IMR-90 (cell line): ENCODE results near the gene ZFYVE26. TPM values are rescaled to one million over a fixed set of nuclear protein-coding genes. Genes with fewer than 3 reads are reported as not detected.

Experiments
- ATAC-seq: fragments of 200-7000 bp; cut with Tn5 transposase; 2 replicates; pipeline ENCODE4 v1.9.1; 2020; ENCODE audit warnings: low read depth, mild to moderate bottlenecking, moderate library complexity
- BruUV-seq: library from RNA; stranded (reverse); fragments of 400-500 nt; replicated peaks from 2 replicates; lab custom pipeline; 2021; lab: Mats Ljungman, UMichigan
- CTCF ChIA-PET: fragments of 300-600 bp; formaldehyde crosslinking; extraction: SDS; loops from one replicate; lab custom pipeline; 2021; ENCODE audit warnings: antibody characterized with exemption; lab: Yijun Ruan, JAX
- POLR2A ChIA-PET: fragments of 300-600 bp; sonication (Branson Sonifier 250); formaldehyde crosslinking; loops from one replicate; lab custom pipeline; 2022; ENCODE audit warnings: antibody characterized with exemption; ENCODE audit not compliant: unreplicated experiment; lab: Charles Lee
- DNase-seq: peaks from one replicate; pipeline ENCODE4 v3.0.0; 2013
- H2AFZ ChIP-seq: replicated peaks from 2 replicates; pipeline ENCODE3; 2013; ENCODE audit warnings: low read length, mild to moderate bottlenecking; ENCODE audit not compliant: poor library complexity
- H2AK5ac ChIP-seq: 2 replicates; pipeline ENCODE4 v1.6.1; 2013; ENCODE audit warnings: low read depth, low read length, inconsistent platforms
- H2AK9ac ChIP-seq: replicated peaks from 2 replicates; pipeline ENCODE3; 2013; ENCODE audit warnings: mild to moderate bottlenecking, low read depth, low read length, moderate library complexity; ENCODE audit not compliant: poor library complexity
- H2BK120ac ChIP-seq: 2 replicates; pipeline ENCODE4 v1.6.1; 2013; ENCODE audit warnings: low read depth, low read length, inconsistent platforms
- H2BK15ac ChIP-seq: 3 replicates; pipeline ENCODE4 v1.6.1; 2013; ENCODE audit warnings: low read depth, low read length, inconsistent platforms
- H2BK20ac ChIP-seq: 2 replicates; pipeline ENCODE4 v1.6.1; 2013; ENCODE audit warnings: low read depth, mild to moderate bottlenecking, inconsistent platforms, low read length, moderate library complexity
- H2BK5ac ChIP-seq: 2 replicates; pipeline ENCODE4 v1.6.1; 2013; ENCODE audit warnings: mild to moderate bottlenecking, low read depth, low read length, inconsistent platforms; ENCODE audit not compliant: poor library complexity, severe bottlenecking
- H3K14ac ChIP-seq: replicated peaks from 2 replicates; pipeline ENCODE4 v1.6.1; 2013; ENCODE audit warnings: low read depth, low read length, inconsistent platforms
- H3K18ac ChIP-seq: 2 replicates; pipeline ENCODE4 v1.6.1; 2013; ENCODE audit warnings: low read depth, low read length, control low read depth
- H3K23ac ChIP-seq: 2 replicates; pipeline ENCODE4 v1.6.1; 2013; ENCODE audit warnings: low read depth, low read length, inconsistent platforms
- H3K27ac ChIP-seq: 2 replicates; pipeline ENCODE4 v1.5.1; 2013; ENCODE audit warnings: mild to moderate bottlenecking, control low read depth, low read length; ENCODE audit not compliant: insufficient read depth
- H3K27me3 ChIP-seq: 2 replicates; pipeline ENCODE4 v1.6.1; 2013; ENCODE audit warnings: low read length; ENCODE audit not compliant: control insufficient read depth, insufficient read depth
- H3K36me3 ChIP-seq: 2 replicates; pipeline ENCODE4 v1.6.1; 2013; ENCODE audit warnings: low read length, mixed read lengths; ENCODE audit not compliant: control insufficient read depth, insufficient read depth
- H3K4ac ChIP-seq: 2 replicates; pipeline ENCODE4 v1.6.1; 2013; ENCODE audit warnings: low read depth, low read length, inconsistent platforms
- H3K4me1 ChIP-seq: 2 replicates; pipeline ENCODE4 v1.6.1; 2013; ENCODE audit warnings: low read length, mixed read lengths; ENCODE audit not compliant: control insufficient read depth, insufficient read depth
- H3K4me2 ChIP-seq: 2 replicates; pipeline ENCODE4 v1.6.1; 2013; ENCODE audit warnings: low read depth, mild to moderate bottlenecking, control low read depth, low read length, moderate library complexity
- H3K4me3 ChIP-seq: 2 replicates; pipeline ENCODE4 v1.5.1; 2013; ENCODE audit warnings: low read depth, mild to moderate bottlenecking, control low read depth, low read length, moderate library complexity; ENCODE audit not compliant: insufficient read depth
- H3K56ac ChIP-seq: 2 replicates; pipeline ENCODE4 v1.6.1; 2013; ENCODE audit warnings: low read length, inconsistent platforms; ENCODE audit not compliant: insufficient read depth; ENCODE audit errors: extremely low read depth
- H3K79me1 ChIP-seq, 2 experiments: 2 replicates each; pipeline ENCODE4 v1.6.1; 2013; ENCODE audit warnings: low read length in 2 of 2, inconsistent platforms in 1 of 2, low read depth in 1 of 2
- H3K9ac ChIP-seq: 2 replicates; pipeline ENCODE4 v1.6.1; 2013; ENCODE audit warnings: low read depth, low read length, control low read depth
- H3K9me1 ChIP-seq: 2 replicates; pipeline ENCODE4 v1.6.1; 2013; ENCODE audit warnings: low read length, inconsistent platforms; ENCODE audit not compliant: insufficient read depth
- H3K9me3 ChIP-seq: 2 replicates; pipeline ENCODE4 v1.6.1; 2013; ENCODE audit warnings: low read length; ENCODE audit not compliant: control insufficient read depth, insufficient read depth
- H4K20me1 ChIP-seq: 2 replicates; pipeline ENCODE4 v1.6.1; 2013; ENCODE audit warnings: low read length, inconsistent platforms; ENCODE audit not compliant: insufficient read depth
- H4K5ac ChIP-seq: 2 replicates; pipeline ENCODE4 v1.6.1; 2013; ENCODE audit warnings: mild to moderate bottlenecking, low read depth, low read length, control low read depth
- H4K8ac ChIP-seq, 2 experiments: 2 replicates each; pipeline ENCODE4 v1.6.1; 2013; ENCODE audit warnings: low read depth in 2 of 2, low read length in 2 of 2, control low read depth in 1 of 2, inconsistent platforms in 1 of 2
- H4K91ac ChIP-seq: 2 replicates; pipeline ENCODE4 v1.6.1; 2013; ENCODE audit warnings: low read depth, low read length, inconsistent platforms; ENCODE audit not compliant: insufficient read depth
- CEBPB ChIP-seq: IDR thresholded peaks from 2 replicates; pipeline ENCODE4 v1.6.1; 2012; ENCODE audit warnings: low read depth, low read length, improper control_type of control experiment
- CTCF ChIP-seq: conservative IDR thresholded peaks from 2 replicates; pipeline ENCODE4 v1.5.1; 2012; ENCODE audit warnings: mild to moderate bottlenecking, low read depth, low read length, improper control_type of control experiment
- ELK1 ChIP-seq: fragments of 150-350 bp; IDR thresholded peaks from 2 replicates; pipeline ENCODE4 v1.6.1; 2016; ENCODE audit warnings: low read depth, mild to moderate bottlenecking, low read length, moderate library complexity, borderline replicate concordance
- MAFK ChIP-seq: IDR thresholded peaks from 2 replicates; pipeline ENCODE4 v1.6.1; 2012; ENCODE audit warnings: low read depth, low read length, improper control_type of control experiment
- MAZ ChIP-seq: IDR thresholded peaks from 2 replicates; pipeline ENCODE4 v1.6.1; 2012; ENCODE audit warnings: low read depth, mild to moderate bottlenecking, low read length, improper control_type of control experiment, moderate library complexity, borderline replicate concordance
- NFE2L2 ChIP-seq: fragments of 150-350 bp; IDR thresholded peaks from 2 replicates; pipeline ENCODE4 v1.6.1; 2016; ENCODE audit warnings: low read depth, mild to moderate bottlenecking, low read length
- RCOR1 ChIP-seq: IDR thresholded peaks from 2 replicates; pipeline ENCODE4 v1.6.1; 2012; ENCODE audit warnings: mild to moderate bottlenecking, low read length, improper control_type of control experiment; ENCODE audit not compliant: insufficient replicate concordance
- RFX5 ChIP-seq: IDR thresholded peaks from 2 replicates; pipeline ENCODE4 v1.8.0; 2012; ENCODE audit warnings: low read depth, mild to moderate bottlenecking, low read length, moderate library complexity
- SMC3 ChIP-seq: fragments of 150-350 bp; IDR thresholded peaks from 2 replicates; pipeline ENCODE4 v1.6.1; 2016; ENCODE audit warnings: low read depth, mild to moderate bottlenecking, antibody characterized with exemption, low read length, moderate library complexity
- WGBS, 2 experiments: methylation state at CpG; one replicate each; pipeline versions ENCODE4 v1.1.5 to v1.1.7; 2013; ENCODE audit warnings: missing lambda C conversion rate in 2 of 2; ENCODE audit not compliant: insufficient read length in 1 of 2; ENCODE audit errors: extremely low coverage in 2 of 2; 5-methylcytosine and 5-hydroxymethylcytosine counted together
- dilution Hi-C: fragments of 300-500 bp; cut with HindIII; formaldehyde crosslinking; loops from one replicate; pipeline ENCODE4 v1.14.3; 2018; ENCODE audit warnings: low sequenced_read_pairs; ENCODE audit not compliant: unreplicated experiment
- in situ Hi-C: fragments of 300-500 bp; cut with MboI; formaldehyde crosslinking; loops from 3 replicates; pipeline ENCODE4 v1.14.3; 2019; ENCODE audit warnings: low sequenced_read_pairs, inconsistent platforms, mixed read lengths
- intact Hi-C: fragments of 100-400 bp; cut with micrococcal nuclease; formaldehyde crosslinking; loops from 2 replicates; pipeline ENCODE4 v1.10.0; 2022
- polyA plus RNA-seq, 3 experiments: library from polyadenylated mRNA; depleted of rRNA; stranded (reverse); fragments of >200 nt; gene quantifications; 2 replicates each; pipeline ENCODE4 v1.2.3, GENCODE V29; 2012; ENCODE audit warnings: low replicate concordance in 1 of 3
- total RNA-seq: library from RNA; depleted of rRNA; stranded (reverse); fragments of >200 nt; gene quantifications from 2 replicates; pipeline ENCODE4 v1.2.3, GENCODE V29; 2012
- TF ChIP-seq, protein P1 (sequence below): fragments of 150-350 bp; IDR thresholded peaks from 2 replicates; pipeline ENCODE4 v1.6.1; 2017; ENCODE audit warnings: mild to moderate bottlenecking, antibody characterized with exemption, low read length, low read depth

Gene ZFYVE26
- total and polyA plus RNA-seq, 2 of the 4 experiments (the other 2 are of a cell fraction): 6.0 to 11.1 TPM

- Histone ChIP-seq H3K18ac (no peak overlapping the region), H2BK20ac (no peak overlapping the region), H3K9me1 (peaks cover 5% of the 10 kb centered on the region; the same call in 1 of the 2 replicates), H4K5ac (no peak overlapping the region), H3K36me3 (peaks cover 39% of the 10 kb centered on the region), H3K79me1 (no peaks in the 10 kb centered on the region), H2BK15ac (no peak overlapping the region), H3K4me2 (no peak overlapping the region), H3K14ac (no peak overlapping the region), H3K4me3 (no peak overlapping the region), H3K56ac (no peak overlapping the region), H3K27ac (no peak overlapping the region), H2BK120ac (no peak overlapping the region), H3K9me3 (no peaks in the 10 kb centered on the region), H3K4me1 (no peaks in the 10 kb centered on the region), H3K23ac (no peak overlapping the region), H4K91ac (no peak overlapping the region), H3K4ac (no peak overlapping the region), H3K9ac (no peak overlapping the region), H4K8ac (no peak overlapping the region), H2AK9ac (no peak overlapping the region), H2BK5ac (no peak overlapping the region), H4K20me1 (no peaks in the 10 kb centered on the region), H3K27me3 (no peaks in the 10 kb centered on the region), H2AFZ (no peak overlapping the region), H2AK5ac (no peak overlapping the region)
- dilution Hi-C loops (no loop called here), intact Hi-C loops (no loop called here), in situ Hi-C loops (no loop called here)
- no TSS peak for BruUV-seq
- TF ChIP-seq RCOR1 (no peak), ELK1 (no peak), MAFK (no peak), CEBPB (no peak), CTCF (no peak), MAZ (no peak), RFX5 (no peak), SMC3 (no peak), NFE2L2 (no peak)
- TF ChIP-seq, protein P1, sequence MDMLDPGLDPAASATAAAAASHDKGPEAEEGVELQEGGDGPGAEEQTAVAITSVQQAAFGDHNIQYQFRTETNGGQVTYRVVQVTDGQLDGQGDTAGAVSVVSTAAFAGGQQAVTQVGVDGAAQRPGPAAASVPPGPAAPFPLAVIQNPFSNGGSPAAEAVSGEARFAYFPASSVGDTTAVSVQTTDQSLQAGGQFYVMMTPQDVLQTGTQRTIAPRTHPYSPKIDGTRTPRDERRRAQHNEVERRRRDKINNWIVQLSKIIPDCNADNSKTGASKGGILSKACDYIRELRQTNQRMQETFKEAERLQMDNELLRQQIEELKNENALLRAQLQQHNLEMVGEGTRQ: no peak
- no peak for DNase-seq
- WGBS, 2 experiments: no CpG with 5 or more reads among the region's 1 CpG
- POLR2A ChIA-PET: no interaction called here
- ATAC-seq: no peak
- CTCF ChIA-PET: no interaction called here
These were observed 59.9 kb downstream of the ZFYVE26 start for GRCh38 chr14:67756496-67756895.
